Gastrocnemius medialis (tissue), 4 donors: ENCODE results near the gene PTX4. TPM values are rescaled to one million over a fixed set of nuclear protein-coding genes. Genes with fewer than 3 reads are reported as not detected.

Experiments
- ATAC-seq, 2 donors: fragments of 150-250 bp; one replicate each; pipeline ENCODE4 v1.9.1; 2016
- DNase-seq, 2 donors: peaks; one replicate each; pipeline ENCODE4 v3.0.0-alpha.2; 2019
- H3K27ac ChIP-seq, 4 donors: fragments of 200-600 bp; sonication (generic); 1 replicate in 1 of 4; 2 replicates in 3 of 4; pipeline ENCODE4 v1.5.1; 2016 to 2018; ENCODE audit warnings: mild to moderate bottlenecking in 2 of 4, moderate library complexity in 1 of 4
- H3K27me3 ChIP-seq, 3 donors: fragments of 200-600 bp; sonication (generic) in 2 of 3; 1 replicate in 1 of 3; 2 replicates in 2 of 3; pipeline versions ENCODE4 v1.5.1 to v1.6.0; 2016 to 2019; ENCODE audit warnings: mild to moderate bottlenecking in 1 of 3, moderate library complexity in 1 of 3
- H3K36me3 ChIP-seq, 2 donors: fragments of 200-600 bp; sonication (generic) in 1 of 2; one replicate each; pipeline ENCODE4 v1.5.1; 2017 to 2018
- H3K4me1 ChIP-seq, 2 donors: fragments of 200-600 bp; sonication (generic) in 1 of 2; one replicate each; pipeline ENCODE4 v1.5.1; 2016 to 2017; ENCODE audit warnings: mild to moderate bottlenecking in 2 of 2
- H3K4me3 ChIP-seq, 4 donors: fragments of 200-600 bp; sonication (generic) in 3 of 4; 1 replicate in 1 of 4; 2 replicates in 3 of 4; pipeline ENCODE4 v1.5.1; 2016 to 2019; ENCODE audit warnings: mild to moderate bottlenecking in 2 of 4
- H3K9me3 ChIP-seq, 3 donors: fragments of 200-600 bp; sonication (generic) in 2 of 3; 1 replicate in 1 of 3; 2 replicates in 2 of 3; pipeline ENCODE4 v1.5.1; 2016 to 2019
- CTCF ChIP-seq, 5 experiments: fragments of 450-650 bp in 3 of 5; fragments of 200-600 bp in 2 of 5; sonication (generic) in 2 of 5; IDR thresholded peaks in 4 of 5; conservative IDR thresholded peaks in 1 of 5; 1 replicate in 4 of 5; 2 replicates in 1 of 5; pipeline ENCODE4 v1.5.1; 2016 to 2019; ENCODE audit warnings: antibody characterized with exemption in 5 of 5, mild to moderate bottlenecking in 3 of 5, moderate library complexity in 3 of 5
- POLR2A ChIP-seq, 2 donors: fragments of 450-650 bp; IDR thresholded peaks; one replicate each; pipeline ENCODE4 v1.6.1; 2017; ENCODE audit warnings: antibody characterized with exemption in 2 of 2, mild to moderate bottlenecking in 2 of 2, moderate library complexity in 2 of 2
- in situ Hi-C, 4 donors: fragments of 200-750 bp; cut with MboI; loops; one replicate each; pipeline versions ENCODE4 v1.15.0 to v1.8.0; 2017; ENCODE audit warnings: low sequenced_read_pairs in 4 of 4
- intact Hi-C: fragments of 100-400 bp; cut with DNase I; formaldehyde crosslinking; loops from one replicate; pipeline ENCODE4 v1.15.1; 2023; ENCODE audit warnings: low total_unique reads
- total RNA-seq, 4 donors: library from RNA; depleted of rRNA; stranded (reverse); fragments of >200 nt; gene quantifications; one replicate each; pipeline versions ENCODE4 v1.1.0 to v1.2.3, GENCODE V29; 2016

The PTX4 gene
- total RNA-seq, 4 donors from 2014 or later: 0.41 TPM; not detected in 3

GRCh38 chr16:1510941-1511351, 22.2 kb upstream of the PTX4 start:
- Histone ChIP-seq H3K27ac (peak overlapping the region in 3 of 4 donors; percentile 77 to 90 (median 85)), H3K9me3 (no peaks in the 10 kb centered on the region), H3K4me1 (peaks cover 15 to 19% of the 10 kb centered on the region in 2 donors), H3K36me3 (peaks cover 0 to 14% of the 10 kb centered on the region in 2 donors), H3K4me3 (no peak overlapping the region), H3K27me3 (no peaks in the 10 kb centered on the region)
- intact Hi-C loops: no loop called here
- ATAC-seq (no peak), DNase-seq (no peak)
- in situ Hi-C loops: no loop called here
- TF ChIP-seq POLR2A (IDR thresholded peaks at IDR 0.05) (no peak), CTCF (IDR thresholded peaks at IDR 0.05 in 4 of 5, conservative IDR thresholded peaks at IDR 0.05 in 1 of 5) (no peak)

- Histone ChIP-seq H3K27me3 (no peaks in the 10 kb centered on the region), H3K36me3 (peaks cover 0 to 16% of the 10 kb centered on the region in 2 donors), H3K4me3 (peak overlapping the region in 2 of 4 donors; percentile 11 to 13), H3K4me1 (peaks cover 15 to 19% of the 10 kb centered on the region in 2 donors), H3K27ac (peak overlapping the region; percentile 77 to 90 (median 84)), H3K9me3 (no peaks in the 10 kb centered on the region)
- TF ChIP-seq CTCF (IDR thresholded peaks at IDR 0.05 in 4 of 5, conservative IDR thresholded peaks at IDR 0.05 in 1 of 5) (no peak), POLR2A (IDR thresholded peaks at IDR 0.05) (no peak)
- no peak for DNase-seq
- peak; percentile 40 to 43 for ATAC-seq
- in situ Hi-C loops: no loop called here
- intact Hi-C loops: no loop called here
Measured at GRCh38 chr16:1510272-1510671, 21.5 kb upstream of the PTX4 start.

GRCh38 chr16:1509307-1510221, 20.8 kb upstream of the PTX4 start:
- Histone ChIP-seq H3K27ac (peak overlapping the region; percentile 77 to 90 (median 84)), H3K27me3 (no peaks in the 10 kb centered on the region), H3K4me3 (peak overlapping the region in 2 of 4 donors; percentile 11 to 13), H3K36me3 (peaks cover 0 to 20% of the 10 kb centered on the region in 2 donors), H3K9me3 (no peaks in the 10 kb centered on the region), H3K4me1 (peaks cover 15 to 19% of the 10 kb centered on the region in 2 donors)
- no peak for TF ChIP-seq CTCF (IDR thresholded peaks at IDR 0.05 in 4 of 5, conservative IDR thresholded peaks at IDR 0.05 in 1 of 5)
- TF ChIP-seq POLR2A (IDR thresholded peaks at IDR 0.05): peak; percentile 18 to 28
- in situ Hi-C loops: no loop called here
- ATAC-seq (peak; percentile 90 to 96), DNase-seq (peak; percentile 54 to 80)
- intact Hi-C loops: no loop called here

- TF ChIP-seq POLR2A (IDR thresholded peaks at IDR 0.05) (no peak), CTCF (IDR thresholded peaks at IDR 0.05 in 4 of 5, conservative IDR thresholded peaks at IDR 0.05 in 1 of 5) (no peak)
- DNase-seq (no peak), ATAC-seq (no peak)
- Histone ChIP-seq H3K9me3 (no peaks in the 10 kb centered on the region), H3K36me3 (peaks cover 0 to 22% of the 10 kb centered on the region in 2 donors), H3K27ac (peak overlapping the region; percentile 77 to 90 (median 84)), H3K4me1 (peaks cover 15 to 19% of the 10 kb centered on the region in 2 donors), H3K27me3 (no peaks in the 10 kb centered on the region), H3K4me3 (no peak overlapping the region)
- in situ Hi-C loops (no loop called here), intact Hi-C loops (no loop called here)
Measured at GRCh38 chr16:1508494-1509187, 19.9 kb upstream of the PTX4 start.
